Measurements from ENCODE around the gene CCL2.

DNA sequence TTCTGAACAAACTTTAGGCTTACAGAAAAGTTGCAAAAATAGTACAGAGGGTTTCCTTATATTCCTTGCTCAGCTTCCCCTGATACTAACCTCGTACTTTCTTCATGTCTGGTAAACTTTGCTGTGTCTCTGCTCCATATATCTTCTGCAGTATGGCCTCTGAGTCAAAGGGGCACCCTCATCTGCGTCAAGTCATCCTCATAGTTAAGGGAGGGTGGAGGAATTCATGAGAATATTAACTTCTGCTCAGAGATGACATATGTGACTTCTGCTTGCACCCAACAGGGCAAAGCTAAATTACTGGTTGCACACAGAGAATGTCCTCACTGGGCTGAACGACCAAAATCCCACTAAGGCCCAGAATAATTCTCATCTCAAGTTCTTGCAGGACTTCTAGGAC, 10.6 kb downstream of the CCL2 start:
- TF ChIP-seq, protein P1, sequence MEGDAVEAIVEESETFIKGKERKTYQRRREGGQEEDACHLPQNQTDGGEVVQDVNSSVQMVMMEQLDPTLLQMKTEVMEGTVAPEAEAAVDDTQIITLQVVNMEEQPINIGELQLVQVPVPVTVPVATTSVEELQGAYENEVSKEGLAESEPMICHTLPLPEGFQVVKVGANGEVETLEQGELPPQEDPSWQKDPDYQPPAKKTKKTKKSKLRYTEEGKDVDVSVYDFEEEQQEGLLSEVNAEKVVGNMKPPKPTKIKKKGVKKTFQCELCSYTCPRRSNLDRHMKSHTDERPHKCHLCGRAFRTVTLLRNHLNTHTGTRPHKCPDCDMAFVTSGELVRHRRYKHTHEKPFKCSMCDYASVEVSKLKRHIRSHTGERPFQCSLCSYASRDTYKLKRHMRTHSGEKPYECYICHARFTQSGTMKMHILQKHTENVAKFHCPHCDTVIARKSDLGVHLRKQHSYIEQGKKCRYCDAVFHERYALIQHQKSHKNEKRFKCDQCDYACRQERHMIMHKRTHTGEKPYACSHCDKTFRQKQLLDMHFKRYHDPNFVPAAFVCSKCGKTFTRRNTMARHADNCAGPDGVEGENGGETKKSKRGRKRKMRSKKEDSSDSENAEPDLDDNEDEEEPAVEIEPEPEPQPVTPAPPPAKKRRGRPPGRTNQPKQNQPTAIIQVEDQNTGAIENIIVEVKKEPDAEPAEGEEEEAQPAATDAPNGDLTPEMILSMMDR (conservative IDR thresholded peaks at IDR 0.05), result no peak
- no peak for TF ChIP-seq EZH2 (IDR thresholded peaks at IDR 0.05; ENCODE audit: low read depth)

Measured in PC-9 (cell line).